Activated CD4-positive, CD25-positive, alpha-beta regulatory T cell treated with anti-CD3 and anti-CD28 coated beads, Interleukin-2, amount 50 U/mL, for 72 hours (primary cell): ENCODE results near the gene ZNF431.
"Not testable (repeated sequence)": the region's sequence is repeated elsewhere in the genome, so short reads cannot be mapped to it uniquely, and the experiment has no call there.

ENCODE experiments used
- DNase-seq: peaks from one replicate; pipeline ENCODE4 v3.0.0; 2021

The ZNF431 gene

DNA sequence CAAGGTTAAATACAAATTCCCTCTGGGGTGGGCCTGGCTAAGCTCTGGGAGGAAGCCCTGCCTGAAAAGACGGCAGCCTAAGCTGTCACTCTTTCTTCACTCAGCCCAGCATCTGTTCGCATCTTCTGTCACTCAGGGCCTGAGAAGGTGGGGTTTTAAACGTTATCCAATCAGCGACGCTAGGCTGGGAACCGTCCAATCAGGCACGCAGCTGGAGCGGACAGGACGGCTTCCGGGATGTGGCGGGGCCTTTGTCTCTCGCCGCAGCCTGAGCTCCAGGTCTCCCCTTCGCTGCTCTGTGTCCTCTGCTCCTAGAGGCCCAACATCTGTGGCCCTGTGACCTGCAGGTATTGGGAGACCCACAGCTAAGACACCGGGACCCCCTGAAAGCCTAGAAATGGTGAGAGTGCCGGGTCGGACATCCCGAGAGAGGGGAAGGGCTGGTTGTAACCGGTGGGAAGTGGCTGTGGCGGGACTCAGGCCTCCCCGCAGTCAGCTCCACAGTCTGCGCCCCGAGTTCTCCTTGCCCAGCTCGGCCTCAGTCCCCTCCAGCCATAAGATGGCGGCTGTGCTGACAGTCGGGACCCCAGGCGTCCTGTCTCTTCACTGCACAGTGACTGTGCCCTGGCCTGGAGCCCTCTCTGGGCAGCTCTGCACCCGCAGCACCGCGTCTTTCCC, at the start of gene ZNF431:
ZNF431 (plus strand) TSS at position 254 of the 678 bp plus-strand sequence; CDS start at position 398, 144 bp downstream.
- peak; percentile 83 for DNase-seq

GRCh38 chr19:21092109-21092508, 49.7 kb upstream of the ZNF431 start:
- DNase-seq, result no peak

DNA sequence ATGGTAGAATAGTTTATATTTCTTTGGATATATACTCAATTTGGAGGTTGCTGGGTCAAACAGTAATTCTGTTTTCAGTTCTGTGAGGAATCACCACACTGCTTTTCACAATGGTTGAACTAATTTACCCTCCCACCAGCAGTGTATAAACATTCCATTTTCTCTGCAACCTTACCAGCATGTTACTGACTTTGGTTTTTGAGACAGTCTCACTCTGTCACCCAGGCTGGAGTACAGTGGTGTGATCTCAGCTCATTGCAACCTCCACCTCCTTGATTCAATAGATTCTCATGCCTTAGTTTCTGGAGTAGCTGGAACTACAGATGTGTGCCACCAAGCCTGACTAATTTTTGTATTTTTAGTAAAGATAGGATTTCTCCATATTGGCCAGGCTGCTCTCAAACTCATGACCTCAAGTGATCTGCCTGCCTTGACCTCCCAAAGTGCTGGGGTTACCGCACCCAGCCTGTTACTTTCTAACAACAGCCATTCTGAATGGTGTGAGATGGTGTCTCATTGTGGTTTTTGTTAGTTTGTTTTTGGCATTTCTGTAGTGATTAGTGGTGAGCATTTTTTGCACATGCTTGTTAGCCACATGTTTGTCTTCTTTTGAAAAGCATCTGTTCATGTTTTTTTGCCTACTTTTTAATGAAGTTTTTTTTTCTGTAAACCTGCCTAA, 47.4 kb upstream of the ZNF431 start:
- DNase-seq, result no peak

- DNase-seq, result no peak
Observed at GRCh38 chr19:21098291-21098690, 43.5 kb upstream of the ZNF431 start.

DNA sequence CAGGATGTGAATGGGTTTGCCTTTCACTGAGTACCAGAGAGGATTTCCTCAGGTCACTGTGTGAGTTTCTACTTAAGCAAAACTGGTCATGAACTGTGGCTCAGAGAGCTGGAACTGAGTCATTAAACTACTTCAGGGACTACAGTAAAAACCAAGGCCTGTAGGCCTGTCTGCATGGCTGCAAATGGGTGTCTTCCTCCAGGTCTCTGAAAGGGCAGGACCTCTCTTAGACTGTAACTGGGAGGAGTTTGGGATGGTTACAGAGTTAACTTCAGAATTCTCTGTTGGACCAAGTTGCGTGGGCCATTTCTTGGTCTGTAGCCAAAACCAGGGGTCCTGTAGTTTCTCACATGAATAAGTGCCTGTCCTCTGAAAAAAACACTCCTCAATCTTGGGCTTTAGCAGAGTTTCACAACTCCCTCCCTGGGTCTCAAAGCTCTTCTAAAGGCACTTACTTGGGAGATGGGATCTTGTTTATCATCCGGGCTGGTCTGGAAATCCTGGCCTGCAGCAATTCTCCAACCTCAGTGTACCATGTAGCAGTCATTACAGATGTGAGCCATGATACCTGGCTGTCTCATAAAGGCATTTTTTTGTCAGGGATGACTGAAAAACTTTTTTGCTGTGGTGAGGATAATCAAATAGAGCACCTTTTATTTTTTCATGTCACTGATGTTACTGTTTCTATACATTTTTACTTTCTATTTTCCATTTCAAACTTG, 40.2 kb upstream of the ZNF431 start:
- no peak for DNase-seq

DNA sequence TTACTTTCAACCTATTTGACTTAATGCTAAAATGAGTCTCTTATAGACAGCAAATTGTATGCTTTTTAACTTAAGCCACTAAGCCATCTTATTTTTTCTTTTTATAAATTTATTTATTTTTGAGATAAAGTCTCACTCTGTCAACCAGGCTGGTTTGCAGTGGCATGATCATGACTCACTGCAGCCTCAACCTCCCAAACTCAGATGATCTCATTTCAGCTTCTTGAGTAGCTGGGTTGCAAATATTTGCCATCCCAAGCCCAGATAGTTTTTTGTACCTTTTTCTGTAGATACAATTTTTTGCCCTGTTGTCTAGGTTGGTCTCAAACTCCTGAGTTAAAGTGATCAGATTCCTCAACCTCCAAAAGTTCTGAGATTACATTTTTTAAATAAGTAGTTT, 32.7 kb upstream of the ZNF431 start:
- no peak for DNase-seq

- no peak for DNase-seq
Observed at GRCh38 chr19:21110183-21110582, 31.7 kb upstream of the ZNF431 start.

- DNase-seq, result no peak
Observed at GRCh38 chr19:21115430-21115829, 26.4 kb upstream of the ZNF431 start.

GRCh38 chr19:21117041-21117907, 24.6 kb upstream of the ZNF431 start:
- DNase-seq, result no peak

DNA sequence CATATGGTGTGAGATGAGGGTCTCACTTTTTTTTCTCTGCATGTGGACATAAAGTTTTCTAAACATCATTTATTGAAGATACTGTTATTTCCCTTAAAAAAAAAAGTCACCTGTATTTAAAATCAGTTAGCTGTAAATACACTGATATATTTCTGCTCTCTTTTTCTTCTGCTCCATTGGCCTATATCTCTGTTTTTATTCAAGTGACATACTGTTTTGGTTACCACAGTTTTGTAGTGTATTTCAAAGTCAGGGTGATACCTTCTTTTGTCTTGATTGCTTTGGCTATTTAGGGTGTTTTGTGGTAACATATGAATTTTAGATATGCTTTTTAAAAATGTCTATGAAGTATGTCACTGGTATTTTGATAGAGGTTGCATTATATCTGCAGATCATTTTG, 15.8 kb upstream of the ZNF431 start:
- no peak for DNase-seq

DNA sequence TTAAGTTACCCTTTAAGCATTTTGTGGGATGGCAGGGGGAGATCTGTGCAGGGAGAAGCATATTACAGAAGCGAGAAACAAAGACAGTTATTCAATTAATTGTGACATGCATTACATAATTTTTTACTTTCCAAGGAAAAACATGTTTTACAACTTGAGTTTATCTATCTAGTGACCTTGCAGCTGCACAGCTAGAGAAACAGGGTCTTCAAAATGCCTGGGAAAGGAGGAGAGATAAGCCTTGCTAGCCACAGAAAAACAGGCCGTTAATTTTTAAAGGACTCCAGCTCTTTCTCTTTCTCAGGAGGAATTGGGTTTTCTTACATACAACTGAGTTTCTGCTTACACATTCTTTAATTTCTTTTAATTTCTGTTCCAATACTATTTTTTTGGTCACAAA, 14.8 kb upstream of the ZNF431 start:
- DNase-seq, result no peak

DNA sequence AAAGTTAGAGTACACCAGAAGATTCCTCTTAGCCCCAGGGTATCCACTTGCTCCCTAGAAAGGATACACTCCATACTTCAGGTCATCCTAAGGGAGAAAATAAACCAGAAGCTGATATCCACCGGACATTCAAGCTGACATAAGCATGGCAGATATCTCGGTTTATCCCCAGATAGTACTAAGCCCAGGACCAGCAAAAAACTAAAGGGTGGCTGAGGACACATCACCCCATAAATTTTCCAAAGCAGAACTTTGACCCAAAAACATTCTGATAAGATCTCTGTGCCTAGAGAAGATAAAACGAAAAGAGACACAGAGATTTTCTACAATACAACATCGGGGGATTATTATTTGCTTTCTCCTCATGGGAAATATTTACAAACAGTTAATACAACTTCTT, 13.9 kb upstream of the ZNF431 start:
- DNase-seq, result no peak

GRCh38 chr19:21128901-21129698, 12.7 kb upstream of the ZNF431 start:
- no peak for DNase-seq

GRCh38 chr19:21130097-21130775, 11.6 kb upstream of the ZNF431 start:
- DNase-seq, result no peak

- no peak for DNase-seq
Observed at GRCh38 chr19:21133633-21134032, 8.2 kb upstream of the ZNF431 start.

- DNase-seq, result no peak
Observed at GRCh38 chr19:21134934-21135366, 6.9 kb upstream of the ZNF431 start.

GRCh38 chr19:21135433-21135832, 6.4 kb upstream of the ZNF431 start:
- no peak for DNase-seq

GRCh38 chr19:21138130-21138529, 3.7 kb upstream of the ZNF431 start:
- DNase-seq, result no peak

- not testable (repeated sequence) for DNase-seq
Observed at GRCh38 chr19:21141006-21141405, 834 bp upstream of the ZNF431 start.

GRCh38 chr19:21143428-21143827, 1.6 kb downstream of the ZNF431 start:
- DNase-seq, result no peak

- no peak for DNase-seq
Observed at GRCh38 chr19:21143854-21144253, 2.0 kb downstream of the ZNF431 start.

GRCh38 chr19:21147540-21147939, 5.7 kb downstream of the ZNF431 start:
- no peak for DNase-seq
